Erythroblast (primary cell): ENCODE measurements around the gene TBC1D23.

Experiments
- GATA1 ChIP-seq: IDR thresholded peaks from 2 replicates; pipeline ENCODE4 v1.6.1; 2011; ENCODE audit warnings: low read depth, mild to moderate bottlenecking, control low read depth, low read length, moderate library complexity
- POLR2A ChIP-seq: IDR thresholded peaks from 2 replicates; pipeline ENCODE4 v1.6.1; 2011; ENCODE audit warnings: mild to moderate bottlenecking, low read length

DNA sequence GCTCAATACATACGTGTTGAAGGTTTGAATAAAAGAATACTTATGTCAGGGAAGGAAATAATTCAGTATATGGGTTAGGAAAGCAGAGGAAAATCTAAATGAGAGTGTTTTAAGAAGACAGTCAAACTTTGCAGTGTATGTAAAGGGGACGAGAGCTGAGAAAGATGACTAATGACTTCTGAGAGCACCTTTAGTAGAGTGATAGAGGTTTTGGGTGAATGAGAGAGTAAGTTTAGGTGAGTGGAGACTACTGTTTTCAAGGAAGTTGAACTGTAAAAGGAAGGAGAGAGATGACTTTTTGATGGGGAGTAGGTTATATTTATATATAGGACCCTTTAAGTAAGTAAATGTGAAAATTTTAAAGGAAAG, 9.4 kb downstream of the TBC1D23 start:
- TF ChIP-seq POLR2A: no peak
- TF ChIP-seq GATA1: no peak
